HG02610 (cell line): ENCODE data around the gene WDR90.
A peak's percentile ranks its signal among the peaks of the same experiment; 100 is the strongest.

Experiments
- ATAC-seq: cut with Tn5 transposase; IDR thresholded peaks from one replicate; pipeline ENCODE4 v1.9.1; 2021; ENCODE audit warnings: mild to moderate bottlenecking, moderate library complexity; ENCODE audit not compliant: unreplicated experiment

WDR90 gene

GRCh38 chr16:674214-674881 lies 25.2 kb downstream of the WDR90 start:
- ATAC-seq = no peak

- ATAC-seq = no peak
Observed at GRCh38 chr16:674968-675883, 26.1 kb downstream of the WDR90 start, which contains the start of gene RHBDL1. Gene RHBDL1 (plus strand): TSS chr16:675671. CDS start chr16:675791, 120 bp downstream.

- no peak for ATAC-seq
Observed at GRCh38 chr16:675884-676564, 26.9 kb downstream of the WDR90 start.

- ATAC-seq = no peak
Observed at GRCh38 chr16:676565-676902, 27.4 kb downstream of the WDR90 start.

GRCh38 chr16:676913-677312 lies 27.7 kb downstream of the WDR90 start:
- no peak for ATAC-seq

- ATAC-seq = no peak
Observed at GRCh38 chr16:677316-678190, 28.4 kb downstream of the WDR90 start.

GRCh38 chr16:678209-678857 lies 29.2 kb downstream of the WDR90 start:
- no peak for ATAC-seq

- ATAC-seq = no peak
Observed at GRCh38 chr16:678858-679813, 30.0 kb downstream of the WDR90 start.

- peak; percentile 34 for ATAC-seq
Observed at GRCh38 chr16:679814-680624, 30.9 kb downstream of the WDR90 start, which contains the start of gene STUB1. Gene STUB1 (plus strand): TSS chr16:680410. CDS start chr16:680526, 116 bp downstream.

- ATAC-seq = no peak
Observed at GRCh38 chr16:680625-680945, 31.4 kb downstream of the WDR90 start.

GRCh38 chr16:680967-681745 lies 32.0 kb downstream of the WDR90 start:
- no peak for ATAC-seq

GRCh38 chr16:681746-682427 lies 32.7 kb downstream of the WDR90 start:
- no peak for ATAC-seq

- no peak for ATAC-seq
Observed at GRCh38 chr16:682493-683395, 33.6 kb downstream of the WDR90 start.

- ATAC-seq = no peak
Observed at GRCh38 chr16:683396-684070, 34.4 kb downstream of the WDR90 start.

GRCh38 chr16:684071-684794 lies 35.1 kb downstream of the WDR90 start, which contains the start of gene JMJD8:
Gene JMJD8 (minus strand): TSS chr16:684334. CDS start chr16:684319, 15 bp downstream.
- ATAC-seq = peak; percentile 60
